ENCODE results near the gene ZSCAN16.

The ZSCAN16 gene

GRCh38 chr6:28134015-28134414 lies 9.6 kb downstream of the ZSCAN16 start:
- H3K4me3 ChIP-seq (ENCODE audit: low read depth, low read length), result no peak overlapping the region
- DNase-seq (ENCODE audit: low read depth), result no peak
- peak; percentile 49 for TF ChIP-seq CTCF (IDR thresholded peaks at IDR 0.05; ENCODE audit: low read depth, low read length, missing control alignments)

- TF ChIP-seq CTCF (IDR thresholded peaks at IDR 0.05; ENCODE audit: low read depth, low read length, missing control alignments), result no peak
- no peak overlapping the region for H3K4me3 ChIP-seq (ENCODE audit: low read depth, low read length)
- DNase-seq (ENCODE audit: low read depth), result no peak
Observed at GRCh38 chr6:28134716-28135115, 10.3 kb downstream of the ZSCAN16 start.

- no peak for TF ChIP-seq CTCF (IDR thresholded peaks at IDR 0.05; ENCODE audit: low read depth, low read length, missing control alignments)
- no peak for DNase-seq (ENCODE audit: low read depth)
- peak overlapping the region; percentile 58 for H3K4me3 ChIP-seq (ENCODE audit: low read depth, low read length)
Observed at GRCh38 chr6:28135393-28135792, 11.0 kb downstream of the ZSCAN16 start.

GRCh38 chr6:28136585-28137504 lies 12.4 kb downstream of the ZSCAN16 start:
- H3K4me3 ChIP-seq (ENCODE audit: low read depth, low read length), result peak overlapping the region; percentile 58
- DNase-seq (ENCODE audit: low read depth), result peak; percentile 88
- no peak for TF ChIP-seq CTCF (IDR thresholded peaks at IDR 0.05; ENCODE audit: low read depth, low read length, missing control alignments)

GRCh38 chr6:28137505-28137981 lies 13.1 kb downstream of the ZSCAN16 start:
- no peak for DNase-seq (ENCODE audit: low read depth)
- TF ChIP-seq CTCF (IDR thresholded peaks at IDR 0.05; ENCODE audit: low read depth, low read length, missing control alignments), result no peak
- H3K4me3 ChIP-seq (ENCODE audit: low read depth, low read length), result peak overlapping the region; percentile 58

- no peak for DNase-seq (ENCODE audit: low read depth)
- TF ChIP-seq CTCF (IDR thresholded peaks at IDR 0.05; ENCODE audit: low read depth, low read length, missing control alignments), result no peak
- H3K4me3 ChIP-seq (ENCODE audit: low read depth, low read length), result no peak overlapping the region; the same call in 1 of the 2 replicates
Observed at GRCh38 chr6:28139860-28140543, 15.6 kb downstream of the ZSCAN16 start.

Measured in GM12864 (cell line).